Neural cell (in vitro differentiated cells): ENCODE results near the gene CAPN10. TPM values are rescaled to one million over a fixed set of nuclear protein-coding genes. Genes with fewer than 3 reads are reported as not detected.

ENCODE experiments used
- H2AFZ ChIP-seq: fragments of 200-600, 300-800 bp; sonication (generic), shearing (Covaris generic); 2 replicates; pipeline ENCODE4 v1.6.0; 2014; ENCODE audit warnings: low read depth, mild to moderate bottlenecking, antibody characterized with exemption, low read length, moderate library complexity
- H3F3A ChIP-seq: fragments of 200-600 bp; shearing (Covaris generic); 2 replicates; pipeline ENCODE4 v1.6.1; 2016; ENCODE audit warnings: mild to moderate bottlenecking, moderate library complexity, mixed read lengths, antibody characterized with exemption, low read length; ENCODE audit not compliant: insufficient read depth, poor library complexity, severe bottlenecking
- H3K27ac ChIP-seq: fragments of 200-600, 300-800 bp; sonication (generic), shearing (Covaris generic); 2 replicates; pipeline ENCODE4 v1.5.1; 2014; ENCODE audit warnings: mild to moderate bottlenecking, low read length, moderate library complexity
- H3K27me3 ChIP-seq: fragments of 300-800, 200-600 bp; sonication (generic), shearing (Covaris generic); 2 replicates; pipeline ENCODE4 v1.6.0; 2014; ENCODE audit warnings: mild to moderate bottlenecking, low read depth, low read length, moderate library complexity; ENCODE audit not compliant: insufficient read depth
- H3K36me3 ChIP-seq: fragments of 300-800, 200-600 bp; sonication (generic), shearing (Covaris generic); 2 replicates; pipeline ENCODE4 v1.5.1; 2014; ENCODE audit warnings: mild to moderate bottlenecking, antibody characterized with exemption, low read length, moderate library complexity; ENCODE audit not compliant: insufficient read depth
- H3K4me2 ChIP-seq: fragments of 300-800, 200-600 bp; sonication (generic), shearing (Covaris generic); 2 replicates; pipeline ENCODE4 v1.6.0; 2014; ENCODE audit warnings: mild to moderate bottlenecking, low read length
- H3K4me3 ChIP-seq: fragments of 300-800, 200-600 bp; sonication (generic), shearing (Covaris generic); 2 replicates; pipeline ENCODE4 v1.5.1; 2014; ENCODE audit warnings: mild to moderate bottlenecking, low read length, moderate library complexity
- H3K79me2 ChIP-seq: fragments of 200-600 bp; shearing (Covaris generic); replicated peaks from 2 replicates; pipeline ENCODE4 v1.6.0; 2014; ENCODE audit warnings: mild to moderate bottlenecking, low read length, moderate library complexity; ENCODE audit not compliant: insufficient read depth
- H3K9ac ChIP-seq: fragments of 300-800, 200-600 bp; sonication (generic), shearing (Covaris generic); 2 replicates; pipeline ENCODE4 v1.6.1; 2016; ENCODE audit warnings: mild to moderate bottlenecking, low read length, mixed read lengths
- H3K9me2 ChIP-seq: fragments of 200-600 bp; shearing (Covaris generic); 2 replicates; pipeline ENCODE4 v1.6.1; 2016; ENCODE audit warnings: mild to moderate bottlenecking, low read length, mixed read lengths; ENCODE audit not compliant: insufficient read depth
- H3K9me3 ChIP-seq: fragments of 200-600, 300-800 bp; sonication (generic), shearing (Covaris generic); 2 replicates; pipeline ENCODE4 v1.6.1; 2016; ENCODE audit warnings: mild to moderate bottlenecking, mixed run types, low read length, moderate library complexity, mixed read lengths
- H4K20me1 ChIP-seq: fragments of 200-600 bp; shearing (Covaris generic); 2 replicates; pipeline ENCODE4 v1.6.1; 2016; ENCODE audit warnings: mild to moderate bottlenecking, mixed run types; ENCODE audit not compliant: insufficient read depth
- CTCF ChIP-seq: fragments of 450-650 bp; IDR thresholded peaks from 2 replicates; pipeline ENCODE4 v1.5.1; 2014; ENCODE audit warnings: antibody characterized with exemption, mild to moderate bottlenecking, moderate library complexity; ENCODE audit not compliant: poor library complexity, severe bottlenecking
- EP300 ChIP-seq: fragments of 450-650 bp; conservative IDR thresholded peaks from 2 replicates; pipeline ENCODE4 v1.6.1; 2014; ENCODE audit warnings: antibody characterized with exemption, mild to moderate bottlenecking, moderate library complexity; ENCODE audit not compliant: poor library complexity, severe bottlenecking
- EZH2 ChIP-seq: fragments of 200-600, 300-800 bp; shearing (Covaris generic), sonication (generic); IDR thresholded peaks from 2 replicates; pipeline ENCODE4 v1.6.1; 2014; ENCODE audit warnings: antibody characterized with exemption, low read length, borderline replicate concordance, mild to moderate bottlenecking; ENCODE audit not compliant: insufficient read depth, poor library complexity, severe bottlenecking
- MXI1 ChIP-seq: fragments of 450-650 bp; conservative IDR thresholded peaks from 2 replicates; pipeline ENCODE4 v1.6.1; 2014; ENCODE audit warnings: antibody characterized with exemption, mild to moderate bottlenecking; ENCODE audit not compliant: poor library complexity, severe bottlenecking
- POLR2AphosphoS5 ChIP-seq: IDR thresholded peaks from 2 replicates; pipeline ENCODE4 v1.6.1; 2012
- RAD21 ChIP-seq: fragments of 450-650 bp; conservative IDR thresholded peaks from 2 replicates; pipeline ENCODE4 v1.6.1; 2014; ENCODE audit warnings: antibody characterized with exemption, mild to moderate bottlenecking, moderate library complexity
- REST ChIP-seq: IDR thresholded peaks from 2 replicates; pipeline ENCODE4 v1.6.1; 2012; ENCODE audit warnings: borderline replicate concordance
- SMC3 ChIP-seq: fragments of 450-650 bp; conservative IDR thresholded peaks from 2 replicates; pipeline ENCODE4 v1.6.1; 2014; ENCODE audit warnings: antibody characterized with exemption, mild to moderate bottlenecking, moderate library complexity; ENCODE audit not compliant: poor library complexity
- TAF1 ChIP-seq: IDR thresholded peaks from 2 replicates; pipeline ENCODE4 v1.6.1; 2012; ENCODE audit warnings: low read depth
- polyA plus RNA-seq: library from polyadenylated mRNA; depleted of rRNA; stranded (reverse); fragments of >200 nt; gene quantifications from 2 replicates; pipeline ENCODE4 v1.2.3, GENCODE V29; 2014

Gene CAPN10
- polyA plus RNA-seq, 1 donor from 2014 or later = 120 TPM

DNA sequence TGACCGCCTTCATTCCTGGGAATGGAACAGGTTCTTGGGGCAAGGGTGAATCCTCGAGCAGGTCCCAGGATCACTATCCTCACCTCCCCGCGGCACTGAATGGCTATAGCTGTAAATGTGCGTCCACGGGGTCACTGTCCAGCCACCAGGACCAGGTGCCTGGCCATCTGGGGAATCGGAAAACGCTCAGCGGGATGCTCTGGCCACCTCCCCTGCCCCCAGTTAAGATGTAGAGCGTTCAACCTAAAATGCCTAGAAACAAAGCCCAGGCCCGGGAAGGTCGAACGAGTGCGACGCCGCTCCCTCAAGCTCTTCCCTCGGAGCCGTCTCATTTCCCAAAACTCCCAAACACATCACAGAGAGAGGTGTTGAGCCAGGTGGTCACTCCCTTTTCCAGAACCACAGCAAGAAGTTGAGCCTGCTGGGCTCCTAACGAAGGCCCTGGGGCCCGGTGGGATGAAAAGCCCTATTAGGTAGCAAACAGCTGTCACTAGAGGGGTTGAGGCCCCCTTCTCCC is 795 bp upstream of the CAPN10 start:
- Histone ChIP-seq H3K27me3 (no peaks in the 10 kb centered on the region), H3K9ac (peak overlapping the region; percentile 90), H3K27ac (peak overlapping the region; percentile 88), H3K4me3 (peak overlapping the region; percentile 92), H3K36me3 (no peaks in the 10 kb centered on the region), H3K4me2 (peak overlapping the region; percentile 77), H3F3A (no peaks in the 10 kb centered on the region), H4K20me1 (no peaks in the 10 kb centered on the region), H3K79me2 (peaks cover 47% of the 10 kb centered on the region), H3K9me2 (no peaks in the 10 kb centered on the region), H3K9me3 (no peaks in the 10 kb centered on the region), H2AFZ (peak overlapping the region; percentile 87)
- TF ChIP-seq RAD21 (no peak), MXI1 (no peak), POLR2AphosphoS5 (no peak), REST (no peak), EZH2 (no peak), EP300 (no peak), CTCF (no peak), TAF1 (no peak), SMC3 (no peak)

GRCh38 chr2:240586919-240587800 is 626 bp downstream of the CAPN10 start:
- Histone ChIP-seq H3K4me2 (peak overlapping the region; percentile 66), H3K4me3 (peak overlapping the region; percentile 92), H3F3A (no peaks in the 10 kb centered on the region), H3K9me3 (no peaks in the 10 kb centered on the region), H3K79me2 (peaks cover 44% of the 10 kb centered on the region), H3K9ac (peak overlapping the region; percentile 90), H3K27me3 (no peaks in the 10 kb centered on the region), H2AFZ (peak overlapping the region; percentile 40), H4K20me1 (no peaks in the 10 kb centered on the region), H3K27ac (peak overlapping the region; percentile 88), H3K36me3 (no peaks in the 10 kb centered on the region), H3K9me2 (no peaks in the 10 kb centered on the region)
- no peak for TF ChIP-seq SMC3
- peak; percentile 4 for TF ChIP-seq RAD21
- no peak for TF ChIP-seq EZH2
- no peak for TF ChIP-seq CTCF
- peak; percentile 40 for TF ChIP-seq REST
